HG03135 (cell line): ENCODE data around the gene PTPRF.
"Not testable (repeated sequence)": the region's sequence is repeated elsewhere in the genome, so short reads cannot be mapped to it uniquely, and the experiment has no call there.

Experiments
- ATAC-seq: cut with Tn5 transposase; IDR thresholded peaks from one replicate; pipeline ENCODE4 v1.9.1; 2021; ENCODE audit warnings: mild to moderate bottlenecking, moderate library complexity; ENCODE audit not compliant: unreplicated experiment

The PTPRF gene

DNA sequence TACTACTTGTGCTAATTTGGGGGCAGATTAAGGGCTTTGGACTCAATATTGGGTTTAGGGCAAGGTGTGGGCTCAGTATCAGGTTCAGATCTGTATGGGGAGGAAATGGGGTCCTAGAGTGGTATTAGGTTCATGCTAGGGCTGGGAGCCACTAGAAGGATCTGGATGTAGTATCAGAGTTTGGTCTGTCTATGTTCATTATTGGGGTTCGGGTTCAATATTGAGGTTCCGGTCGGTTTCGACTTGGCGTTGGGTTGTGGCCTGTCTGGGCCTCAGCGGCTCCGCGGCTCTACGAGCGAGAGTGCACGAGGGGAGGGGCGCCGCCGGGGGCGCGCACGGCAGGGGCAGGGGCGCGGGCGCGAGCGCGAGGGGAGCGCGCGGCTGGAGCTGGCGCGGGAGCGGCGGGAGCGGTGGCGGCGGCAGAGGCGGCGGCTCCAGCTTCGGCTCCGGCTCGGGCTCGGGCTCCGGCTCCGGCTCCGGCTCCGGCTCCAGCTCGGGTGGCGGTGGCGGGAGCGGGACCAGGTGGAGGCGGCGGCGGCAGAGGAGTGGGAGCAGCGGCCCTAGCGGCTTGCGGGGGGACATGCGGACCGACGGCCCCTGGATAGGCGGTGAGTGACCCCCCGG lies at the start of gene PTPRF:
PTPRF (plus strand) TSS at position 401 of the 624 bp plus-strand sequence. CDS start 14,193 bp downstream, outside the sequence.
- ATAC-seq = no peak

DNA sequence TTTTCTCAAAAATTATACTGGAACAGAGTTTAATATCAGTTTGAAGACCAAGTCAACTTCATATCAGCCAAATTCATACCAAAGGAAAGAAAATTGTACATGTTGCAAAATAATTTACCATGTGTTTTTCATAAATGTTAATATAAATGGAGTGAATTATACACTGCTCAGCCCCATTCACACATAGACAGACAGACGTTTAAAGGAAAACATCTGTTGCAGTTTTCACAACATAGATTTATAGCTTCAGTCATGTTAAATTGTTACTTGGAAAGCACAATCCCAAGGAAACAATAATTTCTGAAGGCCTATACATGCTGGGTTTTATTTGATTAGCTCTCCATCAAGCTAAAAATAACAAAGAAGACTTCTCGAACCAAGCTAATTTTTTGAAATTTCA lies 49.2 kb upstream of the PTPRF start:
- ATAC-seq = no peak

DNA sequence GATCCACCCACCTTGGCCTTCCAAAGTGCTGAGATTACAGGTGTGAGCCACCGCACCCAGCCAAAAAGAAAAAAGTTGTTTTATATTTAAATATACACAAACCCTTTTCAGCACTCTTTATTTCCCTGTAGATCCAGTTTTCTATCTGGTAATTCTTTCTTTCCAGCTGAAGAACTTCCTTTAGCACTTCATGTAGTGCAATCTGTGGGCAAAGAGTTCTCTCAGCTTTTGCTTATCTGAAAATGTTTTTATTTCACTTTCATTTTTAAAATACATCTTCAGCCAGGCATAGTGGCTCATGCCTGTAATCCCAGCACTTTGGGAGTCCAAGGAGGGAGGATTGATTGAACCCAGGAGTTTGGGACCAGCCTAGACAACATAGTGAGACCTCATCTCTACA lies 48.5 kb upstream of the PTPRF start:
- no peak for ATAC-seq

DNA sequence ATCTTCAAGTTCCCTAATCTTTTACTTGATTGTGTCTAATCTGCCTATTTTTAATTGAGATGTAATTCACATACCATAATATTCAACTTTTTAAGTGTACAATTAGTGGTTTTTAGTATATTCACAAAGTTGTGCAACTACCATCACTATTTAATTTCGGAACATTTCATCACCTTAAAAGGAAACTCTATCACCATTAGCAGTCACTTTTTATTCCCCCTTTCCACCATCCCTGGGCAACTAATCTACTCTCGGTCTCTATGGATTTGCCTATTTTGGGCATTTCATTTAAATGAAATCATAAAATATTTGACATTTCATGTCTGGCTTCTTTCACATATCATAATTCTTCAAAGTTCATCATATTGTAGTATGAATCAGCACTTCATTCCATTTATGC lies 46.3 kb upstream of the PTPRF start:
- no peak for ATAC-seq

DNA sequence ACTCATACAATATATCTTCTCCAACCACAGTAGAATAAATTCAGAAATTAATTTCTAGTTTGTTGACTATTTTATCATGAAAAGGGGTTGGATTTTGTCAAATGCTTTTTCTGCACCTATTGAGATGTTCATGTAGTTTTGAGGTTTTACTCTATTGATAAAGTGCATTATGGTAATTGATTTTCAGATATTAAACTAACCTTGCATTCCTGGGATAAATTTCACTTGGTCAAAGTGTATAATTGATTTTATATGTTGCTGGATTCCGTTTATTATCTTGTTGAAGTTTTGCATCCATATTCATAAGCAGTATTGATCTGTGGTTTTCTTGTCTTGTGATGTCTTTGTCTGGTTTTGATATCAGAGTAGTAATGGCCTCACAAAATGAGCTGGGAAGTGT lies 42.5 kb upstream of the PTPRF start:
- ATAC-seq = no peak

DNA sequence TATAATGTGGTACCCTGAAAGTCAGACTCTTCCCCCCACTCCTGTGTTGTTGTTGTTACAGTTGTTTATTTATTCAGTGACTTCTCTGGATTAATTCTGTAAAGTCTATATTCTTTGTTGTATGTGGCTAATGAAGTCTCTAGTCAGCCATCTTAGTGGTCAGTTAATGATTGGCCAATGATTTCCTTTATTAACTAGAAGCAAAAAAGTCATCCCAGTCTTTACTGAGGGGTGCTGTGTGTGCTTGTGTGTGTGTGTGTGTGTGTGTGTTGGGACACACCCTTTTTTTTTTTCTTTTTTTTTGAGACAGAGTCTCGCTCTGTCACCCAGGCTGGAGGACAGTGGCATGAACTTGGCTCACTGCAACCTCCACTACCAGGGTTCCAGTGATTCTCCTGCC lies 39.6 kb upstream of the PTPRF start:
- no peak for ATAC-seq

DNA sequence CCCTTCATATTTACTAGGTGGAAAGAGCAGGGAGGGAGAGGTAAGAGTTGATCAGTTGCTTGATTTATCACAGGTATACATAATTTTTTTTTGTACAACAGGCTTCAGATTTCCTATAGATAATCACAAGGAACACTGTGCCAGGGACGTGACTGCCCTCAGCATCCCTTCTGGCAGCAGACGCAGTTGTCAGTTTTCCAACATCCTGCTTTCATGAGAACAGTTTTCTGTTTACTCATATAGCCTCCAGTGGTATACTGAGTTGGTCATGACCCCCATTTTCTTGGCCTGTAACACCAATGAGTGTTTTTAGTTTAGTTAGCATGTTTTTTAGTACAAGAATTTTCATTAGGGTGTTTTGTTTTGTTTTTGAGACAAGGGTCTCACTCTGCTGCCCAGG lies 37.9 kb upstream of the PTPRF start:
- no peak for ATAC-seq

DNA sequence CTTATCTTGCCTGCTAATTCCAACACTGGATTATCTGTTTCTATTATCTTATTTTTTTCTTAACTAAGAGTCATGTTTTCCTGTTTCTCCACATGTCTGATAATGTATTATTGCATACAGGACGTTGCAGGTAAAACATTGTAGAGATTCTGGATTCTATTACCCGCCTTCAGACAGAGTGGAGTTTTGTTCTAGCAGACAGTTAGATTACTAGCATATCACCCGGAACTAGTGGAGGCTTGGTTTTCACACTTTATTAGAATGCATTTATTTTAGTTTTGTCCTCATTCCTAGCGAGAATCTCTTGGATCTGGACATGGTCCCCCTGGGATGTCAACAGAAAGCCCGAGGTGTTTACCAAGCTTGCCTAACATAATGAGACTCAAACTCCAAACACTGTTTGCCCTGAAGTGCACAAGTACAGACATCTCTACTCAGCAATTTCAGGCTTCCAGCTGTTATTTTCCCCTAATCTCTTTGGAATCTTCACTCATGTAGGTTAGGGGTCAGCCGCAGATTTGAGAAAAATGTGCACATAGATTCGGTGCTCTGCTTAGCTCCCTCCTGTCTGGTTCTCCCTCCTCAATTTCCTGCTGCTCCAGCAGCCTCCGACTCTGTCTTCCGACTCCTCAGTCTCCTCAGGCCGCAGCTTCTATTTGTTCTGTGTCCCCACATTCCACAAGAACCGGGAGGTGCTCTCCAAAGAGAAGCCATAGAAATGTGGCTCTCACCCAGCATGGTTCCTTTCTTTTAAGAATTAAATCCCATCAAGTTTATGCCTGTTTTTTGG lies 36.8 kb upstream of the PTPRF start:
- ATAC-seq = no peak

DNA sequence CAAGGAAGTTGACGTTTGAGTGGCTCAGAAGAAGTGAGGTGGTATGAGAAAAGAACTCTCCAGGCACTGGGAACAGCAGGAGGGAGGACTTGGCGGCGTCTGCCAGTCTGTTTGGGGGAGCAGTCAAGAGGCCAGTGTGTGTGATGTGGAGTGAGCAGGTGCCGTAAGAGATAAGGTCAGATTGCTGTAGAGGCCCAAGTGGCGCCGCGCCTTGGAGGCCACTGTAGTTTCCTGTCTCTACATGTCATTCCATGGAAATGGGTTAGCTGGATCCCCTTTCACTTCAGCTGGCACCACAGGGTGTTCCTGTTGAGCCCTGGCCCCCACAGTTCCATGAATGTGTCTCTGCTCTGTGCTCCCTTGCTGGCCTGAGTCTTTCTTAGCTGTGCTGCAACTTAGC lies 35.5 kb upstream of the PTPRF start:
- no peak for ATAC-seq

DNA sequence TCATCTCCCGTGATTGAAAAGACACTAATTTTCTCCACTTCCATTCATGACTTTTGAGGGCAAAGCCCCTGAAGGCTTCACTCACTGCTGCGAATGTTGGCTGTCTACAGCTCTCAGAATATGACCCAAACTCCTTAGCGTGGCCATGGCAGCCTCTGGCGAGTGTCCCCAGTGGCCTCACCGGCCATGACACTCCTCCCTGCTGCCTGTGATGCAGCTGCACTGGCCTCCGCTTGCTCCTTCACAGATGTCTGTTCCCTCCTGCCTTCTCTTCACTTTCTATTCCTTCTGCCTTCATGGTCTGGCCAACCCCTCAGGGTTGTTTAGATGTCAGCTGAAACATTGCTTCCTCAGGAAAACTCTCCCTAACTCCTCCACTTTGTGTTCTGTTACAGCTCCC lies 30.8 kb upstream of the PTPRF start:
- no peak for ATAC-seq

DNA sequence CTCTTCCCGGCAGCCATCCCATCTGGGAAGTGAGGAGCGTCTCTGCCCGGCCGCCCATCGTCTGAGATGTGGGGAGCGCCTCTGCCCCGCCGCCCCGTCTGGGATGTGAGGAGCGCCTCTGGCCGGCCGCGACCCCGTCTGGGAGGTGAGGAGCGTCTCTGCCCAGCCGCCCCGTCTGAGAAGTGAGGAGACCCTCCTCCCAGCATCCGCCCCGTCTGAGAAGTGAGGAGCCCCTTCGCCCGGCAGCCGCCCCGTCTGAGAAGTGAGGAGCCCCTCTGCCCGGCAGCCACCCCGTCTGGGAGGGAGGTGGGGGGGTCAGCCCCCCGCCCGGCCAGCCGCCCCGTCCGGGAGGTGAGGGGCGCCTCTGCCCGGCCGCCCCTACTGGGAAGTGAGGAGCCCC lies 28.9 kb upstream of the PTPRF start:
- ATAC-seq = not testable (repeated sequence)

DNA sequence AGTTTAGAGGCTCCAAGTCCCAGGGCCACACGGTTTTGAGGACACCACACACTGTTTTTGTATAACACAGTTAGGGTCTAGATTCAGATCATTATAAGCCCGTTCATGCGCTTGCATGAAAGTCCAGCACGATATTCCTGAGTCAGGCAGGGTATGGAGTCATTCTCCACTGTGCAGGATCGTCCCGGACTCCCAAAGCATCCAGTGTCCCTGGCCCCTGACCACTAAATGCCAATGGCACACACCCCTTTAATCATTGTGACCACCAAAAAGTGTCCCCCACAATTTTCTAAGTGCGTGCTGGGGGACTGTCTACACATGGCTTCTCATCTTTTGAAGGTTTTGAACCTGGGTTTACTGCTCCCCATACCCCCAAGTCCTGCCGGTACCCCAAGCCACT lies 27.1 kb upstream of the PTPRF start:
- ATAC-seq = no peak

DNA sequence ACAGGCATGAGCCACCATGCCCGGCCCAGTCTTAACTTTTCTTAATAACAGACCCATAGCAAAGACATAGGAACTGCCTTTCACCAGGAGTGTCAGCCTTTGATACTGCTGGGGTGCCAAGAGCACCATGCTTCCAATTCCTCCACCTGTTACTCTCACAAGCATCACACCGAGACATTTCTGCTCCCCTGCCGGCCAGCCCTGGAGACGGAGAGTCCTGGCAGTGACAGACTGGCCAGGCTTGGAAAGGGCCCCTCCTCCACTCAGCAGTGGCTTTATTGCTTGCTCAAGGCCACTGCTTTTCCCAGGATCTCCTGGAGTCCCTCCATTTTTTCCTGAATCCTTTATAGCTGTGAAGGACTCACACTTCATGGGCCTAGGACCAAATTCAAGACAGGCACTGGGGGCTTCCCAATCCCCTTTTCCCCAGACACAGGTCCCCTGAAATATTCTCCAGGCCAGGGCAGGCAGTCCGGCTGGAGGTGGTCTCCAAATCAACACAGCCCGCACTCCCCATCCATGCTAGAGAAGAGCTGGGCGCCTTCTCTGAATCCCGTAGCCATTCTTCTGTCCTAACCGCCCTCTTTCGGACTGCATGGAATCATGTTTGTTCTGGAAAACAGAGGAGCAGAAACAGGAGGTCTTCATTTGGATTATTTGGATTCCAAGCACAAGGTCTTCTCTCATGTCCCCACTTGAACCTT lies 25.5 kb upstream of the PTPRF start:
- ATAC-seq = no peak

DNA sequence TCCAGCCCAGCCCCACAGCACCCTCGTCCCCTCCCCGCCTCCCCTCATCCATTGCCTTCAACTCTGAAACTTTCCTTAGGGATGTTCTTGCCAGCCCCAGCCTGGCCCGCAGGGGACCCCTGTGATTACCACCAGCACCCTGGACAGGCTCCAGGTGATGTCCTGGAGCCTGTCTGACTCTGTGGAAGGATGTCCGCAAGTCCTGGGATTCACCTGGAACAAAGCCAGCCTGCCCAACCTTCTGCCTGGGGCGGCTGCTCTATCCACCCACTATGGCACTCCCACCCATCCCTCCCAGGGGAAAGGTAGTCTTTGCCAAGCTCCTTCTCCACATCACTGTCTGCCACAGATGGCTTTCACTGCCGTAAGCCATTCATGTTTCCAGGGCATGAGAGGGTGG lies 24.4 kb upstream of the PTPRF start:
- ATAC-seq = no peak

DNA sequence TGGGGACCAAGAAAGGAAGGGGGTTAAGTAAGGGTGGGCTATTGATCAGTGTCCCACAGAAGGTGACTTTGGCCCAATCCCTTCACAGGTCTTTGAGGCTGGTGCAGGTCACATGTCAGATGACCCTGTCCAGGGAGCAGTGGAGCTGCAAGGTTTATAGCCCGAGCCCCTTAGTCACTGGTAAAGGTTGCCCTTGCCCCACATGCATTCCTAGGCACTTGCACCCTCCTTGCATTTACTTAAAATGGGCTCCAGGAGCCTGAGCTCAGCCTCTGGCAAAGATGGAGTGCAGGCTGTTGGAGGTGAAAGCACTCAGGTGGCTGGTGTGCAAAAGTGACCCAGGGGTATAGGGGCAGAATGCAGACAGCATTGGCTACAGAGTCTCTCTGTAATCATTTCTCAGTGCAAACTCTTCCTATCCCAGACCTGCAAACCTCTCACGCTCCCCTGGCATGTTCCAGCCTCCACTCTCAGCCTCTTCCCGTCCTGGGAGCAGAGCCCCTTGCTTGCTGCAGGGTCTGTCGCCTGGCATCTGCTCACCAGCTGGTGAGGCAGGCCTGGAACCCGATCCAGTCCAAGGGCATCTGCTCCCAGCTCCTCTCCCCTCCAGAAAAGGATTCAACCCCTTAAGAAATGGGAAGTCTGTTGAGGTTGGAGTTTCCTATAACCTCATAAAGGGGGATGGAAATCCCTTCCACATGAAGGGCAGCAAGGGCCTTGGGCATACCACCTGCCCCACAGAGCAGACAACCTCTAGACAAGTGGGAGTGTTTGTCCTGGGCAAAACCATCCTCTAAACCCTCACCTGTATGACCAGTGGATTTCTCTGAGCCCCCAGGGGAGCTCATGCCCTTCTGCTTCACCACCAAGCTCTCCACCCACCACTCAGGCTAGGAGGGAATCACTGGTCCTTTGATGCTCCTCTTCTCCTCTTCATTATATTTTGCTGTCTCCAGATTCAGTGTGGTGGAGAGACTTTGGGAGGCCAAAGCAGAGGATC lies 23.1 kb upstream of the PTPRF start:
- no peak for ATAC-seq

DNA sequence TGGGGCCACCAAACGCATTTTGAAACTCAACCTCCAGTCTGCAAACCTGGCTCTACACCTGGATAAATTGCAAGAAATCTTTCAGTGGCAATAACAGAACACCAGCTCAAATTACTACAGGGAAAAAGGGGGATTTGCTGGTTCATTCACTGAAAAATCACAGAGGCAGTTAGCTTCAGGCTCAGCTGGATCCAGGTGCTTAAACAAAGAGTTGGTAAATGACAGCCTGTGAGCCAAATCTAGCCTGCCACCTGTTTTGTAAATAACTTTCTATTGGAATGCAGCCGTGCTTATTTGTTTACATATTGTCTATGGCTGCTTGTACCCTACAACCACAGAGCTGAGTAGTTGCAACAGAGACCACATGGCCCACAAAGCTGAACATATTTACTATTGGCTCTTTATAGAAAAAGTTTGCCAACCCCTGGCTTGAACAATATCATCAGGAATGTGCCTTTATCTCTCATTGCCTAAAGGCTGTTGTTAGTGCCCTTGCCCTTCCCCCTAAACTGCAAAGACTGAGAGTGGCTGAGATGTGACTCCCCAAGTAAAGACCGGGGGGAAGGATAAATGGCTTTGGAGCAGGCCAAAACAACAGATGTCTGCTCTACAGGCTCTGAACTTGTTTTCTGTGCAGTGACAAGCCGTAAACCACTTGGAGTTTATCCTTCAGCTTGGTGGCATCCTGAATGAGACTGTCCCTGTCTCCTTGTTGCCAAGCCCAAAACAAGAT lies 21.5 kb upstream of the PTPRF start:
- no peak for ATAC-seq

DNA sequence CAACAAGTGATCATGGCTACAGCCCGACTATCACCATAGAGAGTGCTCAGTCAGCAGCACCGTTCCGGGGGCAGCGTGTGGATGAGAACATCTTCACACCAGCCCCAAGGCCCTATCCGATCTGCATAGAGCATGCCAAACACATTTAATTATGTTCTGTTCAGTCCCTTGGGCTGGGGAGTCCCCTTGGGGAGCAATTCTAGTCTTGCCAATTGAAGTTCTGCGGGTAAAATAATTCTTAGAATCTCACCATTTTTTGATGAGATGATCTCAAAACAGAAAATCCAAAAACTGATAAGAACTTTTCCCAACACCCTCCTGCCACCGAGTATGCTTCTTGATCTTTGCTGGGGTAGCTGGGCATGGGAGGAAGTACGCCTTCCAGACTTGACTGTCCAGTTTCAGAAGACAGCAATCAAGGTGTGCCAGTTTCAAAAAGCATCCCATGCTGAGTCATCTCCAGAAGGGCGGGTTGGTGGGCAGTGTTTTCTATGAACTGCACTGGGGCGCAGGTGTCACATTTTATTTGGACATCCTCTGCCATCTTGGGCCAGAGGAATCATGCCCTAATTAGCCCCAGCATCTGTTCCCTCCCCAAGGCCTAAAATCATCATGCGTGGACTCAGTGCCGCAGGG lies 20.8 kb upstream of the PTPRF start:
- ATAC-seq = no peak

DNA sequence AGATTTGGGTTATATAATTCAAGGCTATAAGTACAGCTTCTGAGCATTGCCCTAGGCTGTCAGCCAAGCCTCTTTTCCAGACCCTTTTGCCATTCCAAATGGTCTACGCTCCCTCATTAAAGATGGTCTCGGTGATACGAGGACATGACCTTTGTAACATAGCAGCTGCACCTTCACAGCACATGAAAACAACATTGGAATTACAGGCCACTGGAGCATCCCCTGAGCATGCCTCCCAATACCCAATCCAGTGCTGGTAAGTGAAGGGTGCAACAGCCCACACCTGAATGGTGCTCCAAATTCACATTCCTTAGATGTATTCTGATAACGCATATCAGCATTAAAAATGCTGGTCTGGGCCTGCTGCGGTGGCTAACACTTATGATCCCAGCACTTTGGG lies 20.1 kb upstream of the PTPRF start:
- no peak for ATAC-seq

DNA sequence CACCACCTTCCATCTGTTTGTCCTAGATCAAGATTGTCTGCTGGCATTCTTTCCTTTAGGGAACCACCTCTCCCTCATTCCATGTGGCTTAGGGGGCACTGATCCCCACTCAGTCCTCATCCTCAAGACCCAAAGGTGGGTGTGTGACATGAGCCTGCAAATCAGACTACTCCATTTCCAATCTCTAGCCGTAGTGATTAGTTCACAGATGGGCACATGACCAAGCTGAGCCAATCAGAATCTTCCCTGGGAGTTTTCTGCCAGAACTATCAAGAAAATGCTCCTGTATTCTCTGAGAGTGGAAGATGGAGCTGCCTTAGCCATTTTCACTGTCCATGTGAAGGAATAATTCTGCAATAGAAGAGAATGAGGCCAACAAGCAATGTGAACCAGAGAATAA lies 19.3 kb upstream of the PTPRF start:
- ATAC-seq = no peak

DNA sequence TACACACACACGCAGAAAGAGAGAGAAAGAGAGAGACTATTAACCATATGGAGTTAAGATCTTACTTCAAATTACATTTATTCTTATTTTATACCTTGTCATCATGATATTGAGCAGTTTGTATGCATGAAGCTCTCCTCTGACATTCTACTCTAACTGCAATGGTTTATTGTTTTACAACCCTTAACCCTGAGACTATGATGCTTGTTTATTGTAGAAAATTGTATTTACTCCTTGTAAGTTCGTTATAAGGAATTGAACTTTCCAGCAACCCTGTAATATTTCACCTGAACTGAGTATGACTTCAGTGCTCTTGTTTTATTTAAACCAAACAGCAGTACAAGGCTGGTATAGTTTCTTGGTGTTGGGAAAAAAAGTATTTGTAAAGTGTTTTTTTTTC lies 18.6 kb upstream of the PTPRF start:
- no peak for ATAC-seq
